K562 (cell line): Measurements from ENCODE around the gene RNF145. TPM values are rescaled to one million over a fixed set of nuclear protein-coding genes. Genes with fewer than 3 reads are reported as not detected.

ENCODE experiments used
- ATAC-seq: fragments of 200-7000 bp; cut with Tn5 transposase; 3 replicates; pipeline ENCODE4 v1.9.1; 2020; ENCODE audit warnings: moderate library complexity
- BruUV-seq: library from RNA; stranded (reverse); fragments of 400-500 nt; replicated peaks from 2 replicates; lab custom pipeline; 2021; lab: Mats Ljungman, UMichigan
- CTCF ChIA-PET: fragments of 300-600 bp; formaldehyde crosslinking; extraction: SDS; loops from one replicate; lab custom pipeline; 2021; ENCODE audit warnings: low intra/inter-chr PET ratio; lab: Yijun Ruan, JAX
- POLR2A ChIA-PET: fragments of 300-600, 350-650 bp; sonication (Branson Sonifier 250); formaldehyde crosslinking; extraction: SDS; loops from one replicate; lab custom pipeline; 2021; ENCODE audit warnings: antibody characterized with exemption, inconsistent platforms; lab: Yijun Ruan, JAX
- DNase-seq, 4 experiments: peaks; one replicate each; pipeline versions ENCODE4 v3.0.0 to v3.0.0-alpha.2; 2011 to 2018; ENCODE audit warnings: low spot score in 3 of 4, mixed read lengths in 3 of 4; ENCODE audit errors: extremely low read depth in 1 of 4
- FAIRE-seq: peaks from 2 replicates; lab custom pipeline; 2011; peaks lifted over from hg19 to GRCh38; lab: Jason Lieb, UNC
- H2AFZ ChIP-seq: 2 replicates; pipeline ENCODE4 v1.6.0; 2011; ENCODE audit warnings: low read depth, low read length, control low read depth, inconsistent platforms
- H3K27ac ChIP-seq: fragments of 200-600 bp; 3 replicates; pipeline ENCODE4 v1.8.0; 2011; ENCODE audit warnings: low read depth, mild to moderate bottlenecking, control low read depth, inconsistent platforms, low read length, moderate library complexity, mixed read lengths; ENCODE audit errors: extremely low read depth
- H3K27me3 ChIP-seq, 2 experiments: fragments of 300-600 bp in 1 of 2; 2 replicates in 1 of 2; 3 replicates in 1 of 2; pipeline versions ENCODE4 v1.6.0 to v1.8.0; 2011; ENCODE audit warnings: inconsistent platforms in 2 of 2, low read length in 2 of 2, mild to moderate bottlenecking in 1 of 2, mixed read lengths in 1 of 2, moderate library complexity in 1 of 2; ENCODE audit not compliant: control insufficient read depth in 2 of 2, insufficient read depth in 2 of 2
- H3K36me3 ChIP-seq: fragments of 300-600 bp; 3 replicates; pipeline ENCODE4 v1.8.0; 2011; ENCODE audit warnings: mild to moderate bottlenecking, low read length, inconsistent platforms; ENCODE audit not compliant: control insufficient read depth, insufficient read depth
- H3K4me1 ChIP-seq, 2 experiments: fragments of 200-600 bp in 1 of 2; replicated peaks in 1 of 2; 2 replicates in 1 of 2; 3 replicates in 1 of 2; pipeline versions ENCODE4 v1.5.1 to v1.8.0; 2011; ENCODE audit warnings: inconsistent platforms in 2 of 2, low read length in 2 of 2, mild to moderate bottlenecking in 1 of 2, mixed read lengths in 1 of 2, moderate library complexity in 1 of 2; ENCODE audit not compliant: control insufficient read depth in 2 of 2, insufficient read depth in 2 of 2
- H3K4me2 ChIP-seq: 2 replicates; pipeline ENCODE4 v1.6.1; 2011; ENCODE audit warnings: low read length, control low read depth, inconsistent platforms, mixed read lengths; ENCODE audit not compliant: insufficient read depth
- H3K4me3 ChIP-seq: fragments of 200-600 bp; sonication (generic), shearing (Covaris generic); 2 replicates; pipeline ENCODE4 v1.5.1; 2016; ENCODE audit warnings: control low read depth, inconsistent platforms
- H3K79me2 ChIP-seq: fragments of 200-600 bp; 3 replicates; pipeline ENCODE4 v1.8.0; 2011; ENCODE audit warnings: low read length, inconsistent platforms; ENCODE audit not compliant: control insufficient read depth, insufficient read depth
- H3K9ac ChIP-seq, 2 experiments: 2 replicates each; pipeline versions ENCODE4 v1.6.0 to v1.6.1; 2011; ENCODE audit warnings: low read depth in 2 of 2, low read length in 2 of 2, control low read depth in 1 of 2, inconsistent platforms in 1 of 2, mild to moderate bottlenecking in 1 of 2, mixed read lengths in 1 of 2; ENCODE audit not compliant: insufficient read depth in 1 of 2
- H3K9me1 ChIP-seq: one replicate; pipeline ENCODE4 v1.6.0; 2011; ENCODE audit warnings: inconsistent platforms, mild to moderate bottlenecking, low read length, moderate library complexity; ENCODE audit not compliant: control insufficient read depth, insufficient read depth
- H3K9me3 ChIP-seq: replicated peaks from 2 replicates; pipeline ENCODE4 v1.5.1; 2011; ENCODE audit warnings: low read depth, low read length, inconsistent platforms; ENCODE audit not compliant: control insufficient read depth, insufficient read depth
- H4K20me1 ChIP-seq: replicated peaks from 2 replicates; pipeline ENCODE4 v1.6.1; 2011; ENCODE audit warnings: low read length, inconsistent platforms, mixed read lengths; ENCODE audit not compliant: control insufficient read depth, insufficient read depth
- CBX8 ChIP-seq: fragments of 200-600 bp; sonication (generic); IDR thresholded peaks from 2 replicates; pipeline ENCODE4 v1.6.1; 2012; ENCODE audit warnings: borderline replicate concordance, mixed run types, low read depth, mild to moderate bottlenecking, moderate library complexity, mixed read lengths, low read length, control low read depth, inconsistent platforms; ENCODE audit not compliant: poor library complexity, severe bottlenecking; ENCODE audit errors: extremely low read depth
- CXXC5 ChIP-seq: fragments of 250-450 bp; sonication (Bioruptor Pico); IDR thresholded peaks from 2 replicates; pipeline ENCODE4 v1.8.0; 2022; ENCODE audit warnings: inconsistent platforms, mild to moderate bottlenecking, moderate library complexity
- DACH1 ChIP-seq: fragments of 450-650 bp; IDR thresholded peaks from 2 replicates; pipeline ENCODE4 v1.6.1; 2018; ENCODE audit not compliant: partially characterized antibody
- ELF1 ChIP-seq: fragments of 200-800 bp; sonication (Bioruptor generic); IDR thresholded peaks from 2 replicates; pipeline ENCODE4 v1.6.1; 2016; ENCODE audit warnings: missing genetic modification characterization, missing compliant biosample characterization
- MTF1 ChIP-seq: fragments of 250-450 bp; sonication (Bioruptor Pico); IDR thresholded peaks from 2 replicates; pipeline ENCODE4 v1.9.0; 2021; ENCODE audit warnings: moderate library complexity, mild to moderate bottlenecking, inconsistent platforms, borderline replicate concordance
- WGBS: fragments of 100-300 bp; shearing (Covaris generic); methylation state at CpG from one replicate; pipeline ENCODE4 v1.1.6; 2016; ENCODE audit warnings: low coverage, mixed read lengths; ENCODE audit not compliant: insufficient coverage; ENCODE audit errors: missing lambda C conversion rate; 5-methylcytosine and 5-hydroxymethylcytosine counted together
- in situ Hi-C: fragments of 300-500 bp; cut with MboI; formaldehyde crosslinking; loops from 4 replicates; pipeline ENCODE4 v1.15.0; 2018; ENCODE audit warnings: inconsistent platforms, mixed read lengths
- intact Hi-C: fragments of 100-400 bp; cut with micrococcal nuclease; formaldehyde crosslinking; loops from 2 replicates; pipeline ENCODE4 v1.14.2; 2022
- polyA plus RNA-seq, 8 experiments: library from polyadenylated mRNA; depleted of rRNA in 4 of 8; stranded (reverse) in 5 of 8; unstranded in 3 of 8; fragments of >200 nt; fragmentation: Nextera tagmentation in 2 of 8; fragmentation: Illumina TruSeq in 1 of 8; extraction: Ambion mirVana in 2 of 8; extraction: Trizol in 1 of 8; gene quantifications; 2 replicates each; pipeline versions ENCODE4 v1.2.1 to v1.2.3, GENCODE V29; 2011 to 2014; ENCODE audit warnings: inconsistent platforms in 1 of 8, missing spikeins in 1 of 8
- total RNA-seq, 7 experiments: library from RNA; depleted of rRNA in 6 of 7; stranded (reverse); fragments of >200 nt in 6 of 7; fragmentation: Illumina TruSeq in 2 of 7; extraction: Trizol in 2 of 7; gene quantifications; 2 replicates each; pipeline versions ENCODE4 v1.2.1 to v1.2.3, GENCODE V29; 2011 to 2021; ENCODE audit warnings: low replicate concordance in 1 of 7

Gene RNF145
- total and polyA plus RNA-seq, 9 of the 15 experiments (the other 6 are each of a cell fraction or from before 2014, with no cell fraction given), result 13.6 to 40.7 (median 25.4) TPM

DNA sequence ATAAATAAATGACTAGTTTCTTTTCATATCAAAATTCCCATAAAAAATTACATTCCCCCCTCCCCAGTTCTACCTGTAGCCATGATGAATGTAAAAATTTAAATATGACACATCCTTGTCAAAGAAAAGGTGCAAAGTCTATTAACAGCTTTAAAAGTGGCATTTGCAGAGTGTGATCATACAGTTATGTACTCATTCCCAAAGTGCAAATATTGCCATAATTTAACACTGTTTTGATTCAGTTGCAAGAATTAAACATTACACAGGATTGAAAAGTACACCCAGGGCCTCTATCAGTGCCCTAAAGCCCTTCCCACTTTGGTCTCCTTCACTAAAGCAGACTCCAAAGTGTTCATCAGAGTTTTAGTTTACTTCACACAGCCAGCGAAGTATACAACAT is 51.8 kb downstream of the RNF145 start:
- no TSS peak for BruUV-seq

More for the DNA sequence above, 51.8 kb downstream of the RNF145 start:
- 0 out of 2 replicates have a peak, but pooled peaks cover 4% of the 10 kb centered on the region for H4K20me1 ChIP-seq
- H3K79me2 ChIP-seq, result no peaks in the 10 kb centered on the region
- TF ChIP-seq DACH1 (no peak), CBX8 (no peak), MTF1 (no peak), CXXC5 (CRISPR knock-in tag) (no peak), ELF1 (tag) (no peak)
- H3K36me3 ChIP-seq, result peaks cover 67% of the 10 kb centered on the region
- WGBS, result 89% methylated on average over 1 of the region's 1 CpG
- ATAC-seq (no peak), FAIRE-seq (no peak), DNase-seq (no peak)
- no peaks in the 10 kb centered on the region for H3K9me1 ChIP-seq
- no peak overlapping the region for H3K4me2 ChIP-seq
- in situ Hi-C loops, result loop anchor here (5.0 to 25.0 kb wide), 2 partner anchors 160 to 830 kb away; no protein-coding TSS in a partner anchor
- no peak overlapping the region for H3K9ac ChIP-seq
- no peaks in the 10 kb centered on the region for H3K4me1 ChIP-seq
- ChIA-PET POLR2A (interaction anchor here (0.6 to 0.8 kb wide), 2 partner anchors 11 to 50 kb away, joined by 3 to 4 read pairs; no protein-coding TSS in a partner anchor), CTCF (interaction anchor here (4.7 kb wide), 1 partner anchor 160 kb away, joined by 29 read pairs; no protein-coding TSS in a partner anchor)
- H3K27ac ChIP-seq, result no peak overlapping the region
- no peaks in the 10 kb centered on the region for H3K27me3 ChIP-seq
- H3K9me3 ChIP-seq, result no peaks in the 10 kb centered on the region
- no peak overlapping the region for H2AFZ ChIP-seq
- intact Hi-C loops, result loop anchor here (2.0 to 10.0 kb wide), 3 partner anchors 50 to 287 kb away; partner anchors contain the start of gene RNF145
- no peak overlapping the region for H3K4me3 ChIP-seq
